GM12878 (cell line): ENCODE data around the gene SLC24A3. TPM values are rescaled to one million over a fixed set of nuclear protein-coding genes. Genes with fewer than 3 reads are reported as not detected.

ENCODE experiments used
- ATAC-seq: fragments of 200-7000 bp; cut with Tn5 transposase; 3 replicates; pipeline ENCODE4 v1.9.1; 2020; ENCODE audit warnings: mild to moderate bottlenecking, moderate library complexity
- BruUV-seq: library from RNA; stranded (reverse); fragments of 400-500 nt; replicated peaks from 2 replicates; lab custom pipeline; 2021; lab: Mats Ljungman, UMichigan
- CTCF ChIA-PET: fragments of 300-600 bp; sonication (Branson Sonifier 250); formaldehyde crosslinking; extraction: SDS; loops from one replicate; lab custom pipeline; 2021; ENCODE audit warnings: inconsistent platforms; lab: Yijun Ruan, JAX
- POLR2A ChIA-PET: fragments of 350-600 bp; formaldehyde crosslinking; extraction: SDS; loops from one replicate; lab custom pipeline; 2021; ENCODE audit warnings: inconsistent platforms; lab: Charles Lee
- RAD21 ChIA-PET: fragments of 300-600 bp; sonication (Branson Sonifier 250); formaldehyde crosslinking; loops from one replicate; lab custom pipeline; 2023; ENCODE audit warnings: antibody characterized with exemption; ENCODE audit not compliant: unreplicated experiment; lab: Charles Lee
- SMC1A ChIA-PET: fragments of 300-600 bp; sonication (Branson Sonifier 250); formaldehyde crosslinking; loops from one replicate; lab custom pipeline; 2023; ENCODE audit not compliant: unreplicated experiment, uncharacterized antibody; lab: Charles Lee
- DNase-seq: peaks from one replicate; pipeline ENCODE4 v3.0.0-alpha.2; 2011; ENCODE audit warnings: low read depth, low spot score
- FAIRE-seq: peaks from 3 replicates; lab custom pipeline; 2011; peaks lifted over from hg19 to GRCh38; lab: Jason Lieb, UNC
- H2AFZ ChIP-seq: 2 replicates; pipeline ENCODE4 v1.6.0; 2011; ENCODE audit warnings: low read depth, low read length, control low read depth; ENCODE audit not compliant: control insufficient read depth
- H3K27ac ChIP-seq: 2 replicates; pipeline ENCODE4 v1.5.1; 2011; ENCODE audit warnings: control low read depth; ENCODE audit not compliant: control insufficient read depth, insufficient read depth
- H3K27me3 ChIP-seq, 2 experiments: replicated peaks in 1 of 2; 2 replicates each; pipeline versions ENCODE4 v1.6.0 to v1.6.1; 2011; ENCODE audit warnings: low read length in 1 of 2; ENCODE audit not compliant: control insufficient read depth in 2 of 2, insufficient read depth in 2 of 2
- H3K36me3 ChIP-seq, 2 experiments: 2 replicates each; pipeline ENCODE4 v1.5.1; 2011; ENCODE audit warnings: low read length in 1 of 2; ENCODE audit not compliant: control insufficient read depth in 2 of 2, insufficient read depth in 2 of 2
- H3K4me1 ChIP-seq: 2 replicates; pipeline ENCODE4 v1.6.1; 2011; ENCODE audit warnings: mild to moderate bottlenecking, low read length, moderate library complexity, mixed read lengths; ENCODE audit not compliant: control insufficient read depth, insufficient read depth
- H3K4me2 ChIP-seq: 2 replicates; pipeline ENCODE4 v1.6.0; 2011; ENCODE audit warnings: control low read depth; ENCODE audit not compliant: control insufficient read depth, insufficient read depth
- H3K4me3 ChIP-seq: fragments of 200-600 bp; sonication (generic); 2 replicates; pipeline ENCODE4 v1.5.1; 2016
- H3K79me2 ChIP-seq: 2 replicates; pipeline ENCODE4 v1.6.0; 2011; ENCODE audit warnings: low read length; ENCODE audit not compliant: control insufficient read depth, insufficient read depth
- H3K9ac ChIP-seq: 2 replicates; pipeline ENCODE4 v1.8.0; 2011; ENCODE audit warnings: low read length, control low read depth, mixed read lengths; ENCODE audit not compliant: control insufficient read depth, insufficient read depth
- H3K9me3 ChIP-seq: replicated peaks from 3 replicates; pipeline ENCODE4 v1.5.1; 2011; ENCODE audit warnings: mild to moderate bottlenecking, low read length; ENCODE audit not compliant: control insufficient read depth, insufficient read depth
- H4K20me1 ChIP-seq: 2 replicates; pipeline ENCODE4 v1.6.0; 2011; ENCODE audit not compliant: control insufficient read depth, insufficient read depth
- CHD1 ChIP-seq: IDR thresholded peaks from 2 replicates; pipeline ENCODE4 v1.6.1; 2012; ENCODE audit warnings: low read depth, low read length, improper control_type of control experiment
- CTCF ChIP-seq, 3 experiments: IDR thresholded peaks in 2 of 3; conservative IDR thresholded peaks in 1 of 3; 2 replicates each; pipeline ENCODE4 v1.5.1; 2011; ENCODE audit warnings: low read depth in 3 of 3, low read length in 3 of 3, mild to moderate bottlenecking in 3 of 3, control low read depth in 2 of 3, moderate library complexity in 2 of 3, inconsistent platforms in 1 of 3, mixed read lengths in 1 of 3; ENCODE audit not compliant: control insufficient read depth in 2 of 3, insufficient read depth in 1 of 3; ENCODE audit errors: extremely low read depth in 1 of 3
- E2F4 ChIP-seq: IDR thresholded peaks from 2 replicates; pipeline ENCODE4 v1.6.1; 2012; ENCODE audit warnings: low read depth, low read length, improper control_type of control experiment
- JUND ChIP-seq: IDR thresholded peaks from 2 replicates; pipeline ENCODE4 v1.6.1; 2012; ENCODE audit warnings: low read depth, mild to moderate bottlenecking, low read length, improper control_type of control experiment, moderate library complexity
- MYC ChIP-seq: IDR thresholded peaks from 2 replicates; pipeline ENCODE4 v1.6.1; 2011; ENCODE audit warnings: mild to moderate bottlenecking, low read length, moderate library complexity, inconsistent platforms; ENCODE audit not compliant: insufficient read depth, insufficient replicate concordance, insufficient read length, severe bottlenecking
- NFYB ChIP-seq: IDR thresholded peaks from 2 replicates; pipeline ENCODE4 v1.6.1; 2011; ENCODE audit warnings: low read depth, mild to moderate bottlenecking, low read length, improper control_type of control experiment, moderate library complexity; ENCODE audit not compliant: insufficient read depth
- NR2C2 ChIP-seq: IDR thresholded peaks from 2 replicates; pipeline ENCODE4 v1.6.1; 2011; ENCODE audit warnings: borderline replicate concordance, low read depth; ENCODE audit not compliant: control insufficient read depth, insufficient read length
- PAX8 ChIP-seq: fragments of 450-650 bp; IDR thresholded peaks from 2 replicates; pipeline ENCODE4 v1.6.1; 2017; ENCODE audit warnings: mild to moderate bottlenecking, moderate library complexity
- RBBP5 ChIP-seq: fragments of 200-600 bp; sonication (generic); conservative IDR thresholded peaks from 2 replicates; pipeline ENCODE4 v1.6.1; 2016
- SMC3 ChIP-seq: IDR thresholded peaks from 2 replicates; pipeline ENCODE4 v1.6.1; 2011; ENCODE audit warnings: low read length, improper control_type of control experiment, borderline replicate concordance
- SPI1 ChIP-seq: IDR thresholded peaks from 2 replicates; pipeline ENCODE4 v1.6.1; 2011; ENCODE audit warnings: low read depth, mild to moderate bottlenecking, low read length, moderate library complexity, borderline replicate concordance; ENCODE audit not compliant: insufficient read depth
- STAT1 ChIP-seq: fragments of 450-650 bp; conservative IDR thresholded peaks from 2 replicates; pipeline ENCODE4 v1.6.1; 2014; ENCODE audit warnings: antibody characterized with exemption, mild to moderate bottlenecking
- TCF12 ChIP-seq: IDR thresholded peaks from 2 replicates; pipeline ENCODE4 v1.6.1; 2011; ENCODE audit warnings: low read depth, mild to moderate bottlenecking, low read length
- ZZZ3 ChIP-seq: IDR thresholded peaks from 2 replicates; pipeline ENCODE4 v1.6.1; 2011; ENCODE audit warnings: low read depth; ENCODE audit not compliant: control insufficient read depth, insufficient read length
- WGBS: methylation state at CpG from one replicate; pipeline ENCODE4 v1.1.6; 2016; ENCODE audit warnings: low lambda C conversion rate; ENCODE audit not compliant: insufficient replicate concordance, insufficient coverage; ENCODE audit errors: missing lambda C conversion rate; 5-methylcytosine and 5-hydroxymethylcytosine counted together
- in situ Hi-C: fragments of 300-500 bp; cut with MboI; formaldehyde crosslinking; loops from 9 replicates; pipeline ENCODE4 v1.14.3; 2018; ENCODE audit warnings: mixed read lengths
- intact Hi-C: fragments of 100-400 bp; cut with micrococcal nuclease; formaldehyde crosslinking; loops from one replicate; pipeline ENCODE4 v1.14.2; 2022; ENCODE audit not compliant: unreplicated experiment
- polyA plus RNA-seq, 11 experiments: library from polyadenylated mRNA; depleted of rRNA in 4 of 11; unstranded in 6 of 11; stranded (reverse) in 5 of 11; fragments of >200 nt; fragmentation: Nextera tagmentation in 4 of 11; fragmentation: Illumina TruSeq in 1 of 11; extraction: Ambion mirVana in 4 of 11; extraction: Trizol in 1 of 11; gene quantifications; 1 replicate in 1 of 11; 2 replicates in 10 of 11; pipeline versions ENCODE4 v1.2.1 to v1.2.3, GENCODE V29; 2011 to 2016; ENCODE audit warnings: inconsistent platforms in 2 of 11, missing spikeins in 2 of 11, low read depth in 1 of 11
- total RNA-seq, 4 experiments: library from RNA; depleted of rRNA in 3 of 4; stranded (reverse); fragments of >200 nt in 3 of 4; fragmentation: Illumina TruSeq in 1 of 4; extraction: Trizol in 1 of 4; gene quantifications; 2 replicates each; pipeline versions ENCODE4 v1.2.1 to v1.2.3, GENCODE V29; 2013 to 2021
- TF ChIP-seq, protein P1 (sequence below): fragments of 450-650 bp; formaldehyde crosslinking; IDR thresholded peaks from 2 replicates; pipeline ENCODE4 v1.4.0; 2020; ENCODE audit warnings: mild to moderate bottlenecking, moderate library complexity

The SLC24A3 gene
- total and polyA plus RNA-seq, 10 of the 15 experiments (the other 5 are each of a cell fraction or from before 2014, with no cell fraction given), result 0.04 TPM; not detected in 9

DNA sequence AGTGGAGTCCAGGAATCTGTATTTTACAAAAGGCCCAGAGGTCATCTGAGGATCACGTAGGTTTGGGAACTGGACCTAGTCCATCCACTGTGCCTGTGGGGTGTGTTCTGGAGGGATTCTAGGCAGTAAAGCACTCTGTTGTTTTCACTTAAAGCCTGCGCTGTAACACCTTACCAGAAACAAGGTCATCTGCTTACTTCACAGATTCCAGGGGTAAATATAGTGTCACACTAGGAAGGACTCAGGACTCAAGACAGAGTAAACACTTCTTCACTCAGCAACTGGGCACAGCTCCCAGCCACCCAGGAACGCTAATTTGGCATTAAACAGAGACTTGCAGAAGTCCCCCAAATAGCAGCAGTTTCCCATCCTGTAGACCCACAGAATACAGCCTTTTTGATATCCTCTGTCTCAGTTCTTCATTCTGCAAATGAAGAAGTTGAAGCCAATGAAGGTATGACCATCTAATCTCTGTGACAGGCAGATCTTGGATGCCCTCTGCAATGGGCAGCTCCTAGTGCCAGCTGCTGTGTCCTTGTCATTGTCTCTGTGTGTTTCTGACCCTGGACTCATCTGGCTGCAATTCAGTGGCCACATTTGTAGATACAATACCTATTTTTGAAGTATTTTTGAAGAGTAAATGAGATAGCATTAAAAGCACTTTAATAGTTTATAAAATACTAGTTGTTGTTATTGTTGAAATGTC lies 129.1 kb downstream of the SLC24A3 start:
- POLR2A ChIA-PET, result no interaction called here
- WGBS, result 38% methylated on average over 3 of the region's 3 CpGs
- CTCF ChIA-PET, result no interaction called here
- no TSS peak for BruUV-seq
- in situ Hi-C loops, result no loop called here
- intact Hi-C loops, result loop anchor here (10.0 kb wide), 1 partner anchor 137 kb away; no protein-coding TSS in a partner anchor
- DNase-seq, result no peak
- Histone ChIP-seq H2AFZ (no peak overlapping the region), H3K27me3 (peaks cover 0 to 4% of the 10 kb centered on the region in 2 experiments; a peak in 2 of 4 replicates), H3K79me2 (no peaks in the 10 kb centered on the region), H4K20me1 (0 out of 2 replicates have a peak, but pooled peaks cover 3% of the 10 kb centered on the region), H3K4me3 (no peak overlapping the region), H3K27ac (no peak overlapping the region), H3K4me1 (no peaks in the 10 kb centered on the region), H3K4me2 (no peak overlapping the region), H3K36me3 (no peaks in the 10 kb centered on the region), H3K9me3 (no peaks in the 10 kb centered on the region), H3K9ac (no peak overlapping the region)
- RAD21 ChIA-PET, result no interaction called here
- SMC1A ChIA-PET, result no interaction called here
- no peak for FAIRE-seq
- no peak for TF ChIP-seq RBBP5
- no peak for TF ChIP-seq NFYB
- TF ChIP-seq, protein P1, sequence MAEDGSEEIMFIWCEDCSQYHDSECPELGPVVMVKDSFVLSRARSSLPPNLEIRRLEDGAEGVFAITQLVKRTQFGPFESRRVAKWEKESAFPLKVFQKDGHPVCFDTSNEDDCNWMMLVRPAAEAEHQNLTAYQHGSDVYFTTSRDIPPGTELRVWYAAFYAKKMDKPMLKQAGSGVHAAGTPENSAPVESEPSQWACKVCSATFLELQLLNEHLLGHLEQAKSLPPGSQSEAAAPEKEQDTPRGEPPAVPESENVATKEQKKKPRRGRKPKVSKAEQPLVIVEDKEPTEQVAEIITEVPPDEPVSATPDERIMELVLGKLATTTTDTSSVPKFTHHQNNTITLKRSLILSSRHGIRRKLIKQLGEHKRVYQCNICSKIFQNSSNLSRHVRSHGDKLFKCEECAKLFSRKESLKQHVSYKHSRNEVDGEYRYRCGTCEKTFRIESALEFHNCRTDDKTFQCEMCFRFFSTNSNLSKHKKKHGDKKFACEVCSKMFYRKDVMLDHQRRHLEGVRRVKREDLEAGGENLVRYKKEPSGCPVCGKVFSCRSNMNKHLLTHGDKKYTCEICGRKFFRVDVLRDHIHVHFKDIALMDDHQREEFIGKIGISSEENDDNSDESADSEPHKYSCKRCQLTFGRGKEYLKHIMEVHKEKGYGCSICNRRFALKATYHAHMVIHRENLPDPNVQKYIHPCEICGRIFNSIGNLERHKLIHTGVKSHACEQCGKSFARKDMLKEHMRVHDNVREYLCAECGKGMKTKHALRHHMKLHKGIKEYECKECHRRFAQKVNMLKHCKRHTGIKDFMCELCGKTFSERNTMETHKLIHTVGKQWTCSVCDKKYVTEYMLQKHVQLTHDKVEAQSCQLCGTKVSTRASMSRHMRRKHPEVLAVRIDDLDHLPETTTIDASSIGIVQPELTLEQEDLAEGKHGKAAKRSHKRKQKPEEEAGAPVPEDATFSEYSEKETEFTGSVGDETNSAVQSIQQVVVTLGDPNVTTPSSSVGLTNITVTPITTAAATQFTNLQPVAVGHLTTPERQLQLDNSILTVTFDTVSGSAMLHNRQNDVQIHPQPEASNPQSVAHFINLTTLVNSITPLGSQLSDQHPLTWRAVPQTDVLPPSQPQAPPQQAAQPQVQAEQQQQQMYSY, result no peak
- no peak for TF ChIP-seq JUND
- no peak for TF ChIP-seq SMC3
- no peak for TF ChIP-seq NR2C2
- TF ChIP-seq PAX8, result no peak
- TF ChIP-seq SPI1, result no peak
- TF ChIP-seq MYC, result no peak
- no peak for TF ChIP-seq ZZZ3
- no peak for TF ChIP-seq E2F4
- no peak for TF ChIP-seq STAT1
- TF ChIP-seq TCF12, result no peak
- TF ChIP-seq CTCF (IDR thresholded peaks at IDR 0.05 in 2 of 3, conservative IDR thresholded peaks at IDR 0.05 in 1 of 3; ENCODE audit: control insufficient read depth in 2 of 3, extremely low read depth in 1 of 3, insufficient read depth in 1 of 3, low read depth in 3 of 3, low read length in 3 of 3), result no peak
- TF ChIP-seq CHD1, result no peak
- ATAC-seq, result no peak
